Measurements from ENCODE around the gene MAP3K14. TPM values are rescaled to one million over a fixed set of nuclear protein-coding genes. Genes with fewer than 3 reads are reported as not detected.
A peak's percentile ranks its signal among the peaks of the same experiment; 100 is the strongest.

MAP3K14 gene
- polyA plus RNA-seq, 4 donors: 6.4 to 19.2 (median 11.1) TPM

- H3K36me3 ChIP-seq (ENCODE audit: control insufficient read depth in 3 of 3, insufficient read depth in 2 of 3, low read depth in 1 of 3, low read length in 3 of 3): peaks cover 0 to 8% (median 2%) of the 10 kb centered on the region in 3 donors
- DNase-seq: no peak
- WGBS, 3 donors: 16 to 50% (median 38%) methylated on average over 20 to 21 of the region's 21 CpGs
- FAIRE-seq: no peak
- peaks cover 0 to 42% (median 0%) of the 10 kb centered on the region in 3 donors for H3K27me3 ChIP-seq (ENCODE audit: control insufficient read depth in 3 of 3, insufficient read depth in 3 of 3, low read length in 3 of 3)
- peaks cover 0 to 13% (median 0%) of the 10 kb centered on the region in 3 donors for H3K4me1 ChIP-seq (ENCODE audit: control insufficient read depth in 3 of 3, insufficient read depth in 2 of 3, low read depth in 1 of 3, low read length in 2 of 3)
- peak overlapping the region in 1 of 3 donors; percentile 35 for H3K4me3 ChIP-seq (ENCODE audit: low read depth in 1 of 3, low read length in 3 of 3)
- no peak overlapping the region for H3K27ac ChIP-seq (ENCODE audit: low read depth in 1 of 3, low read length in 2 of 3)
- no peaks in the 10 kb centered on the region for H3K9me3 ChIP-seq (ENCODE audit: control insufficient read depth in 2 of 2, insufficient read depth in 1 of 2, low read depth in 1 of 2, low read length in 1 of 2)
Observed at GRCh38 chr17:45240905-45241327, 75.9 kb downstream of the MAP3K14 start.

GRCh38 chr17:45238155-45238774 is 78.6 kb downstream of the MAP3K14 start:
- DNase-seq: no peak
- Histone ChIP-seq H3K27ac (ENCODE audit: low read depth in 1 of 3, low read length in 2 of 3) (no peak overlapping the region), H3K4me3 (ENCODE audit: low read depth in 1 of 3, low read length in 3 of 3) (no peak overlapping the region), H3K36me3 (ENCODE audit: control insufficient read depth in 3 of 3, insufficient read depth in 2 of 3, low read depth in 1 of 3, low read length in 3 of 3) (peaks cover 0 to 2% (median 0%) of the 10 kb centered on the region in 3 donors), H3K27me3 (ENCODE audit: control insufficient read depth in 3 of 3, insufficient read depth in 3 of 3, low read length in 3 of 3) (peaks cover 0 to 48% (median 0%) of the 10 kb centered on the region in 3 donors), H3K9me3 (ENCODE audit: control insufficient read depth in 2 of 2, insufficient read depth in 1 of 2, low read depth in 1 of 2, low read length in 1 of 2) (no peaks in the 10 kb centered on the region), H3K4me1 (ENCODE audit: control insufficient read depth in 3 of 3, insufficient read depth in 2 of 3, low read depth in 1 of 3, low read length in 2 of 3) (peaks cover 0 to 13% (median 0%) of the 10 kb centered on the region in 3 donors)
- WGBS, 3 donors: 95 to 99% (median 97%) methylated on average over 6 to 7 of the region's 7 CpGs
- no peak for FAIRE-seq

DNA sequence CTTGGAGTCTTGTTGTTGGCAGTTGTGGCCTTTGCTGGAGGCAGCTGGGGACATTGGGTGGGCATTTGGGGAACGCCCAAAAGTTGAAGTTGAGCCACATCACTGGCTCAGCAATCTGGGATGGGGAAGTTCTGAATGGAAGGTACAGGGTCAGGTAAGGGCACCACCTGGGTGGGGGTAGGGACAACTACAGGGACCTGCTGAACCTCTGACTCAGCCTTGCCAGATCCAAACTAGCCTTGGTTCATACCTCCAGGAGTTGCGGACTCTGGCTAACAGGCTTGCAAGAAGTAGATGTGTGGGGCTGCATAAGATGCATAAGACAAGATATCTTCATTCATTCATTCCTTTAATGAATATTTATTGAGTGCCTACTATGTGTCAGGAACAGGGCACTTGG is 79.1 kb downstream of the MAP3K14 start:
- no peak overlapping the region for H3K4me3 ChIP-seq (ENCODE audit: low read depth in 1 of 3, low read length in 3 of 3)
- H3K9me3 ChIP-seq (ENCODE audit: control insufficient read depth in 2 of 2, insufficient read depth in 1 of 2, low read depth in 1 of 2, low read length in 1 of 2): no peaks in the 10 kb centered on the region
- WGBS, 3 donors: 86 to 94% (median 92%) methylated on average over 2 of the region's 2 CpGs
- H3K4me1 ChIP-seq (ENCODE audit: control insufficient read depth in 3 of 3, insufficient read depth in 2 of 3, low read depth in 1 of 3, low read length in 2 of 3): peaks cover 0 to 13% (median 0%) of the 10 kb centered on the region in 3 donors
- H3K27ac ChIP-seq (ENCODE audit: low read depth in 1 of 3, low read length in 2 of 3): no peak overlapping the region
- no peak for DNase-seq
- H3K36me3 ChIP-seq (ENCODE audit: control insufficient read depth in 3 of 3, insufficient read depth in 2 of 3, low read depth in 1 of 3, low read length in 3 of 3): peaks cover 0 to 2% (median 0%) of the 10 kb centered on the region in 3 donors
- no peak for FAIRE-seq
- peaks cover 0 to 51% (median 0%) of the 10 kb centered on the region in 3 donors for H3K27me3 ChIP-seq (ENCODE audit: control insufficient read depth in 3 of 3, insufficient read depth in 3 of 3, low read length in 3 of 3)

DNA sequence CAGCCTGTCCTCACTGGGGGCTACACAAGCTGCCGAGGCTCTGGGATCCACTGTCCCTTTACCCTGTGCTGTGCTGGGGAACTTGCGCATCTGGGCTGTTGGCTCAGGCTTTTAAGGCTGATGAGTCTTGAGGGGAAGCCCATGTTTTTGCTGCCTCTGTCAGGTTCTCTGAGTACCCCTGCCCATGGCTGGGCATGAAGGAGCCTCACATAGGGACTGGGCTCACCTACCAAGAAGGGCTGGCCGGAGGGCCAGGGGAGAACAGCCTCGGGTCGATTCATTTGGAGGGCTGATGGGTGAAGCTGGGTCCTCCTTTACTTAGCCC is 80.6 kb downstream of the MAP3K14 start:
- no peak for FAIRE-seq
- 78 to 88% (median 84%) methylated on average over 5 of the region's 5 CpGs for WGBS, 3 donors

DNA sequence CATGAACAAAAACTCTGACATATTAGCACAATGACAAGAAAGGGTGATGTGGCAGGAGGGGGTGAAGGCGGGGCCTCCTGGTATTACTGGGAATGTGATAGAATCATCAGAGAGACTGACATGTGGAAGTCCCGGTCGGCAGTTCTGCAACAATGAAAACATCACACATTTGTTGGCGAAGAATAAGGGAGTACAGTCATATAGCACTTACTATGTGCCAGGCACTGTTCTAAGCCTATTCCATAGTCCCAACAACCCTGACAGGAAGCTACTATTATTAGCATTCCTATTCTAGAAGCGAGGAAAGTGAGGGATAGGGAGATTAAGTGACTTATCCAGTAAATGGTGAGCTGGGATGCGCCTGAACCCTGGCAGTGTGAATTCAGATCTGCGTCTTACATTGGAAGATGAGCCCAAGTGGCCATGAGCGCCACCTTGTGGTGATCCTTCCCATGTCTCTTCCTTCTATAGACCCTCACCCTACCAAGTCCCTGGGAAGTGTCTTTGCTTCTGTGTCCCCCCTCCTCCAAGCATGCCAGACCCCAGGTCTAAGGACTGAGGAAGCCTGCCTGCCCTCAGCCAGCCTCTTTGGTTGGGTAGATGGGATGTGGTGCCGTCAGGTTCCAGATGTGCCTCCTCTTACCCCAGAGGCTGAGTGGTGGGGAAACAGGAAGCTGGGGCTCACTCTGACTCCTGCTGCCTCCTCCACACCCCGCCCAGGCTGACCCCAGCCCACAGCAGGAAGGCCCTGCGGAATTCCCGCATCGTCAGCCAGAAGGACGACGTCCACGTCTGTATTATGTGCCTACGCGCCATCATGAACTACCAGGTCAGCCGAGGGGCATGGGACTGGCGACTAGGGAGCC is 81.2 kb downstream of the MAP3K14 start:
- WGBS, 3 donors: 47 to 54% (median 49%) methylated on average over 20 of the region's 20 CpGs
- H3K36me3 ChIP-seq (ENCODE audit: control insufficient read depth in 3 of 3, insufficient read depth in 2 of 3, low read depth in 1 of 3, low read length in 3 of 3): no peaks in the 10 kb centered on the region
- peak; percentile 68 to 81 for DNase-seq
- H3K9me3 ChIP-seq (ENCODE audit: control insufficient read depth in 2 of 2, insufficient read depth in 1 of 2, low read depth in 1 of 2, low read length in 1 of 2): no peaks in the 10 kb centered on the region
- no peak overlapping the region for H3K4me3 ChIP-seq (ENCODE audit: low read depth in 1 of 3, low read length in 3 of 3)
- no peak for FAIRE-seq
- H3K27me3 ChIP-seq (ENCODE audit: control insufficient read depth in 3 of 3, insufficient read depth in 3 of 3, low read length in 3 of 3): peaks cover 0 to 44% (median 0%) of the 10 kb centered on the region in 3 donors
- H3K4me1 ChIP-seq (ENCODE audit: control insufficient read depth in 3 of 3, insufficient read depth in 2 of 3, low read depth in 1 of 3, low read length in 2 of 3): peaks cover 0 to 3% (median 0%) of the 10 kb centered on the region in 3 donors
- H3K27ac ChIP-seq (ENCODE audit: low read depth in 1 of 3, low read length in 2 of 3): no peak overlapping the region

More for the DNA sequence above, 80.6 kb downstream of the MAP3K14 start:
- Histone ChIP-seq H3K36me3 (ENCODE audit: control insufficient read depth in 3 of 3, insufficient read depth in 2 of 3, low read depth in 1 of 3, low read length in 3 of 3) (no peaks in the 10 kb centered on the region), H3K9me3 (ENCODE audit: control insufficient read depth in 2 of 2, insufficient read depth in 1 of 2, low read depth in 1 of 2, low read length in 1 of 2) (no peaks in the 10 kb centered on the region), H3K4me1 (ENCODE audit: control insufficient read depth in 3 of 3, insufficient read depth in 2 of 3, low read depth in 1 of 3, low read length in 2 of 3) (peaks cover 0 to 9% (median 0%) of the 10 kb centered on the region in 3 donors), H3K27me3 (ENCODE audit: control insufficient read depth in 3 of 3, insufficient read depth in 3 of 3, low read length in 3 of 3) (peaks cover 0 to 44% (median 0%) of the 10 kb centered on the region in 3 donors), H3K27ac (ENCODE audit: low read depth in 1 of 3, low read length in 2 of 3) (no peak overlapping the region), H3K4me3 (ENCODE audit: low read depth in 1 of 3, low read length in 3 of 3) (no peak overlapping the region)
- no peak for DNase-seq

- DNase-seq (no peak), FAIRE-seq (no peak)
- Histone ChIP-seq H3K36me3 (ENCODE audit: control insufficient read depth in 3 of 3, insufficient read depth in 2 of 3, low read depth in 1 of 3, low read length in 3 of 3) (no peaks in the 10 kb centered on the region), H3K27ac (ENCODE audit: low read depth in 1 of 3, low read length in 2 of 3) (no peak overlapping the region), H3K9me3 (ENCODE audit: control insufficient read depth in 2 of 2, insufficient read depth in 1 of 2, low read depth in 1 of 2, low read length in 1 of 2) (no peaks in the 10 kb centered on the region), H3K27me3 (ENCODE audit: control insufficient read depth in 3 of 3, insufficient read depth in 3 of 3, low read length in 3 of 3) (peaks cover 0 to 41% (median 0%) of the 10 kb centered on the region in 3 donors), H3K4me3 (ENCODE audit: low read depth in 1 of 3, low read length in 3 of 3) (no peak overlapping the region), H3K4me1 (ENCODE audit: control insufficient read depth in 3 of 3, insufficient read depth in 2 of 3, low read depth in 1 of 3, low read length in 2 of 3) (no peaks in the 10 kb centered on the region)
- WGBS, 3 donors: 9 to 27% (median 22%) methylated on average over 6 of the region's 6 CpGs
Observed at GRCh38 chr17:45234641-45235415, 82.0 kb downstream of the MAP3K14 start.

DNA sequence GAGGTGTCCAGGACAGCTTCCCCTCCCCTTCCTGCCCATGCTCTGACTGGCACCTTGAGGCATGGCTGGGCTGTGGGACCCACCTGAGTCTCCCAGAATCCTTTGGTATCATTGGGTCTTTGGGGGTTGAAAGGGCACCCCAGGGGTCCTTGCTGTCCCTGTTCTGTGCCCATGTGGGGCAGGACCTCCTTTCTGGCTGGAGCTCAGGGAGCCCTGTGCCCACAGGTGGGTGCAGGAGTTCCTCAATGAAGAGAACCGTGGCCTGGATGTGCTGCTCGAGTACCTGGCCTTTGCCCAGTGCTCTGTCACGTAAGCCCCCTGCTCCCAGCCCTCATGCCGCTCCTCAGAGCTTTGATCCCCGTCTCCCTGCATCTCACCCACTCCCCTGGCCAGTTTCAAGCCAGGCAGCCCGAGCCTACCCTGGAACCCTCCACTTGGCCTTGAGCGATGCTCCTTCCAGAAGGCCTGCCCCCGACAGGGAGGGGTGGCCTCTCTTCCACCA is 83.3 kb downstream of the MAP3K14 start:
- DNase-seq: no peak
- Histone ChIP-seq H3K27ac (ENCODE audit: low read depth in 1 of 3, low read length in 2 of 3) (no peak overlapping the region), H3K9me3 (ENCODE audit: control insufficient read depth in 2 of 2, insufficient read depth in 1 of 2, low read depth in 1 of 2, low read length in 1 of 2) (no peaks in the 10 kb centered on the region), H3K36me3 (ENCODE audit: control insufficient read depth in 3 of 3, insufficient read depth in 2 of 3, low read depth in 1 of 3, low read length in 3 of 3) (no peaks in the 10 kb centered on the region), H3K4me1 (ENCODE audit: control insufficient read depth in 3 of 3, insufficient read depth in 2 of 3, low read depth in 1 of 3, low read length in 2 of 3) (peaks cover 0 to 13% (median 3%) of the 10 kb centered on the region in 3 donors), H3K4me3 (ENCODE audit: low read depth in 1 of 3, low read length in 3 of 3) (no peak overlapping the region), H3K27me3 (ENCODE audit: control insufficient read depth in 3 of 3, insufficient read depth in 3 of 3, low read length in 3 of 3) (peaks cover 0 to 37% (median 0%) of the 10 kb centered on the region in 3 donors)
- no peak for FAIRE-seq
- 73 to 86% (median 80%) methylated on average over 8 of the region's 8 CpGs for WGBS, 3 donors
